GM18520 (cell line): ENCODE measurements around the gene NCAM1.

Source experiments
- ATAC-seq: cut with Tn5 transposase; IDR thresholded peaks from one replicate; pipeline ENCODE4 v1.9.1; 2021; ENCODE audit not compliant: unreplicated experiment

NCAM1 gene

DNA sequence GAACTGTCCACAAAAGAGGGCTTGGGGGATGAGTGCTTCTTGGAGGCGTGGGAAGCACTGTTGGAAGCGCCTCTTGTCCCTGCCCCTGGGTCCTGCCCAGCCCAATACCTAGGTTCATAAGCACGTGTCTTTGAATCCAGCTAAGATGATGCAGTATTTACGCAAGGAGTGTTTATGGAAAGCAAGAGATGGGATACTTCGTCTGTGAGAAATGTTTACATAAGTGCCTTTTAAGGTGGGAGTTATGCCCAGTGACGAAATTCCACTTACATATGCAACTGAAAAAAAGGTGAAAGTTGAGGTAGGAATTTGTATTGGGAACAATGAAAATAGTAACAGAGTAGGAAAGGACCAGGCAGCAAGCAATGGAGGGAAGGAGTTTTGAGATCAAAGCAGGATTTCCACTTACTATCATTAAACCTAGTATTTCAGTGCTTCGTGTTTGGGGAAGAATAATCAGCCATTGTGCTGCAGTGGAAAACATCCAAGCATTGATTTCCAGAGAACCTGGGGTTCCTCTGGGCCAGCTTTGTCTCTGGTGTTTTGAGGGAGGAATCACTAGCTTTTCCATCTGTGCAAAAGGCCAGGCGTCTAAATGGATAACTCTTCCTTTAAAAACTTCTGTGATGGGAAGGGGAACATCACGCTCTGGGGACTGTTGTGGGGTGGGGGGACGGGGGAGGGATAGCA is 237.9 kb downstream of the NCAM1 start:
- ATAC-seq, result no peak

DNA sequence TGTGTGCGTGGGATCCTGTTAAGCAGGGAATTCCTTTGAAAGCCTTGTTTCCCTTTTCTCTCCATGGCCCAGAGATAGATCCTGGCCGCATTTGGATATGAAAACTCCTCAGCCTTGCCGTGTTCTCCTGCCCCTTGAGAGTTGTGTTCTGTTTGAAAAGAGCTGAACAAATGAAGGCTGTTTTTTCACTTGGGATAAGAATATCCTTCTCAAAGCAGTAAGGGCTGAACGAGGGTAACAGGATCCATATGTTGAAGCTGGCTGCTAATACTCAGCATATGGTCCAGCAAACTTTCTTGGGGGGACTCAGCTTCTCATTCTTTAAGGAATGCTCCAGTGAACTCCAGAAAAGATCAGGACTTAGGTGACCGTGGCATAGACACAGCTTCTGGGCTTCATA is 238.6 kb downstream of the NCAM1 start:
- ATAC-seq, result no peak

DNA sequence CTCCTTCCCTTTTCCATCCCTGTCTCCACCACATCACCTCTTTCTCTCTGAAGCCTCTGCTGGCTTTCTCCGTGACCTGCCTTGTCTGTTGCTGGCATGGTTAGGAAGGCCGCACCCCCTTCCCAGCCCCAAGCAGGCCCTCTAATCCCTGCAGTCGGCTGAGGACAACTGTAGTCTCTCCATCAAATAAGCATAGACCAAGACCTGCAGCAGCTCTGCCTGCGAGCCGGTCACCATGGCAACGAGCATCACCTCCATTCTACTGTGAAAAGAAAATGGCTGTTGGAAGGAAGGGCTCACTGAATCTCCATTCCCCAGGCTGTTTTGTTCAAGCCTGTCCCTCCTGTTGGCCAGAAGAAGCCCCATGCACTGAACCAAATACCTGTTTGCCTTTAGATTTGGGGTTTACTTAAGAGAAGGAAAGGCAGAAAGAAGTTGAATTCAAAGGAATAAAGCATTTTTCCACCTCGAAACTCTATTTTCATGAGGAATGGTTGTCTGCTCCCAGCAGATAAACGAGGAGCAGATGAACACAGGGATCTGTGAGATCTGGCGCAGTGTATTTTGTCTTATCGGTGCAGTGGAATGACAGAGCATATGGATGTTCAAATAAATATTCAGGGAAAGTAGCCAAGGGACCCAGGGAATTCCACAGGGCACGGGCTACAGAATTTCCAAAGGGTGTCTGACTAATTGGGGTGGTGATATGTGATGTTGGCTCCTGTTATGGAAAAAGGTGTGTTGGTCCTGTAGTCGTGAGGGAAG is 240.0 kb downstream of the NCAM1 start:
- ATAC-seq, result no peak

DNA sequence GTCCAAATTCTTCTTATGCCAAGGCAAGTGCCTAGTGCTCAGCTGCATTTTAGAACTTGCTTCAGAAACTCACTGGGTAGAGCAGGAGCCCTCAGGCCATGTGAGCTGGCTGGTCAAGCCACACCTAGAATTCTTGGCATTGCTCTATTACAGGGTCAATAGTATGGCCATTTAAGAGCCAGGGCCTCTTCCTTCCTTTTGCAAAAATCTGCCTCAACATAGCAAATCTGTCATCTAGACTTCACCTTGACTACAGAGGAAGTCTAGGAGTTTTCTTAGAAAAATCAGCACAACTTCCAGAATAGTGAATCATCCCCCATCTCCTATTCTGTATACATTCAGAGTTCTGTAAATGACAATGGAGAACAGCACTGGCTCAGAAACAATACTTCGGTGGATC is 241.2 kb downstream of the NCAM1 start:
- ATAC-seq, result no peak

DNA sequence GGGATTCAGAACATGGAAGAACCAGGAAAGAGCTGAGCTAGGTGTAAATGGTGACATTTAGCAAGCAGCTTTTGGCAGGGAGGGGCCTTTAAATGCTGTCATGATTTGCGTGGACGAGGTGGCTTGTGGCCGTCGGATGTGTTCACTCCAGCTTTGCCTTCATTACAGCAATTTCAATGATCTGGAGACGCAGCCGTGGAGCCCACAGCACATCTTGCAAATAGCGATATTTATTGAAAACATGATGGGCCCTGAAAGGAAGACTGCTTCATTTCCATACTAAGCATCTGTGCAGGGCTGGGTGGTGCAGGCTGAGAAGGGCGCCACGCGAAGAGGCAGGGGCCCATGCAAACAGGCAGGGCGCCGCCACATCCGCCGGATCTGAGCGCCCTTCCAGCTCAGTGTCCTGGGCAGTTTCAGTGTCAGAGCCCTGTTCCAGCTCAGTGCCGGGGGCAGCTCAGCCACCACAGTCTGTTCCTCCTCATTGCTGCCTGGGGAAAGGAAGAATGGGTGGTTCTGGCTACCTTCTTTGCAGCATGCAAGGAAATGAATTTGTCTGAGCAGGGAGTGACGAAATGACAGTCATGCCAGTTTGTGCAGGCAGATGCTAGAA is 242.0 kb downstream of the NCAM1 start:
- no peak for ATAC-seq

DNA sequence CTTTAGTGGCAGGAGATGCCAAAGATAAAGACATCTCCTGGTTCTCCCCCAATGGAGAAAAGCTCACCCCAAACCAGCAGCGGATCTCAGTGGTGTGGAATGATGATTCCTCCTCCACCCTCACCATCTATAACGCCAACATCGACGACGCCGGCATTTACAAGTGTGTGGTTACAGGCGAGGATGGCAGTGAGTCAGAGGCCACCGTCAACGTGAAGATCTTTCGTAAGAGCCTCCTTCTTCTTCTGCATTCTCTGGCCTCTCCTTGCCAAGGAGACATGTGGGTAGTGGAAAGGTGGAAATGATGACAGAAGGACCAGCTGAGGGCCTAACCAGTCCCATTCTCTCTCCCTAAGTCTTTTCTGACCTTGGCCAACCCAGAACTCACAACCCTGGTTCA is 243.1 kb downstream of the NCAM1 start:
- ATAC-seq, result no peak

DNA sequence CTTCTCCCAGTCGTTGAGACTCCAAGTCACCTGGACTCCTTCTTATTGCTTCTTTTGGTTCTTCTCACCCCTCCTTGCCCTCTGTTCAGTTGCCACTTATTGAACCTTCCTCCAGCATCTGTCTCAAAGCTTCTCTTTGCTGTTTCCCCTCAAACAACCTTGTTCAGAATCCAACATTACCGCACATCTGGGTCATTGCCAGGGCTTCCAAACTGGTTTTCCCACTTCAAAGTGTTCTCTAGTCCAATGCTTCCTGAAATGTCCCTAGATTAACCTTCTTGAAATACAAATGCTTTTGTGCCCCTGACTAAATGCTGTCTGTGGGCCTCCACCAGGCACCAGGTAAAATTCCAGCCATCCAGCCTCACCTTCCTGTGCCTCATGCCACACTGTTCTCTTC is 252.3 kb downstream of the NCAM1 start:
- ATAC-seq, result no peak

DNA sequence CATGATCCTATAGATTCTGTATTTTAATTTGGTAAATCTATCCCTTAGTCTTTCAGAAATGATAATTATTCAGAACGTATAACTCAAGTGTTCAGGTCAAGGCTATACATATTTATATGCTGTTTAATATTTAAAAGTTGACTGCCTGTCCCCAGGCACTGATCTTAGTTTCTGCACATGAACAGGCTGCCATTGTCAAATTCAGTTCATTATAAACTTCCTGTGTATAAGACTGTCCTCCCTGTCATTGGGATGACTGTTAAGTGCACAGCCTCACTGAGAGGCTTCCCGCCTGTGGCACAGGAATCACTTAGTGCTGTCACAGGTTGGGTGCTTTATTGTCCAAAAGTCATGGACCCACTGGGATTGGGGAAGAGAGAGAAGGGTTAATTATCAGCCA is 261.0 kb downstream of the NCAM1 start:
- no peak for ATAC-seq

DNA sequence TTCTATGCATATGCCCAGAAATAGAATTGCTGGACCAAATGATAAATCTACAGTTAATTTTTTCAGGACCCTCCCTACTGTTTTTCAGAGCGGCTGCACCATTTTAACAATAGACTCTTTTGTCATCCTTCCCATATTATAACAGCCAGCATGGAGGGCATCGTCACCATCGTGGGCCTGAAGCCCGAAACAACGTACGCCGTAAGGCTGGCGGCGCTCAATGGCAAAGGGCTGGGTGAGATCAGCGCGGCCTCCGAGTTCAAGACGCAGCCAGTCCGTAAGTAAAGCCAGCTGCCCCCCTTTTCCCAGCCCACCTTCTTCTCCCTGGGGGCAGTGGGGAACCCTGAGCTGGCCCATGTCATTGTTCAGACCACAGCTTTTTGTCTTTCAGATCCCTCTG is 273.7 kb downstream of the NCAM1 start:
- ATAC-seq, result no peak

DNA sequence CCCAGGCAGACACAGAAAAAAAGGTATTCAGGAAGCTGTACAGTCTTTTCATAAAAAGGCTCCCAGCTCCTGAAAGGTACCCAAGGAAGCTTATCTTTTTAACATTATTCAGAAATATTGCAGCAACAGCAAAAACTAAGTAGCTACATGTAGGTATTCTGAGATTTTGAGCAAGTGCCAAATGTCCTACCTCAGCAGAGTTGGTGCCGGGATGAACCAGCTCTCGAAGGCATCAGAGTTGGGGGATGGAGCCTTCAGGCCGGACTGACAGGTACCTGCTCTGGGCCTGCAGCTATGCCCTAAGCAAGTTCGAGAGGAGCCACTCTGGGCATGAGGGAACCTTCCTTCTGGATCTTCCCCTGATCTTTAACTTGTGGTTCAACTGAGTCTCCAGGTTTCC is 276.0 kb downstream of the NCAM1 start:
- ATAC-seq, result no peak

DNA sequence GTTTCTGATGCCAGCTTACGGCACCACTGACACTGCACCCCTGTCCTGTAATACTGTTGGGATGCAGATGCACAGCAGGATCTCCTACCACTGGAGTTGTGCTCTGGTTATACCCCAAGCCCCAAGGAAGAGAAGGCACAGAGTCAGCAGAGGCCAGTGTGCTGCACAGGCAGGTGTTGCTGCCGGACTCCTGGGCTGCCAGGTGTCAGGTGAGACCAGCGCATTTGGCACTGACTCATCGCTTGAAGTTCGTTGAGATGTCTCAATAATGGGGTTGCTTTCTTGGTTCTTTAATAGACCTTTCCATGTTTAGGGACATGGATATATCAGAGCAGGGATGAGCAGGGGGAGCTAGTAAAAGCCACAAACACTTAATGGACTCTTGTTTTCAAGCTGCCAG is 277.5 kb downstream of the NCAM1 start:
- ATAC-seq, result no peak

DNA sequence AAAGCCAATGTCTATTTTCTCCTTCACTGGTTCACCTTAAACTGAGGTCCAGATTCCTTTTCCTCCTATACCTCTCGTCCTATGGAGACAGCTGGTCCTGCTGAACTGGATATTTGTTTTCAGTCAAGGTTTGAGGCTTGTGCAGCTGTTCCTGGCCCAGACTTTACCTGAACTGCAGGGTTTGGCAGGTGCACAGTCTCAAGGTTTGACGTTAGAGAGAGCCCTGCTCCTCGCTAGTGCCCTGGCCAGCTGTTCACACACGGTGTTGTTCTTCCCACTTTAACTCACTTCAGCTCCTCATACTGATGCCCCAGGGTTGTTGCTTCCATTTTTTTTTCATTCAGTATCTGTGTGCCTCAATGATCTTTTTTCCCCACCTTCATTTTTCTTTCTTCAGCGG is 279.2 kb downstream of the NCAM1 start:
- no peak for ATAC-seq

DNA sequence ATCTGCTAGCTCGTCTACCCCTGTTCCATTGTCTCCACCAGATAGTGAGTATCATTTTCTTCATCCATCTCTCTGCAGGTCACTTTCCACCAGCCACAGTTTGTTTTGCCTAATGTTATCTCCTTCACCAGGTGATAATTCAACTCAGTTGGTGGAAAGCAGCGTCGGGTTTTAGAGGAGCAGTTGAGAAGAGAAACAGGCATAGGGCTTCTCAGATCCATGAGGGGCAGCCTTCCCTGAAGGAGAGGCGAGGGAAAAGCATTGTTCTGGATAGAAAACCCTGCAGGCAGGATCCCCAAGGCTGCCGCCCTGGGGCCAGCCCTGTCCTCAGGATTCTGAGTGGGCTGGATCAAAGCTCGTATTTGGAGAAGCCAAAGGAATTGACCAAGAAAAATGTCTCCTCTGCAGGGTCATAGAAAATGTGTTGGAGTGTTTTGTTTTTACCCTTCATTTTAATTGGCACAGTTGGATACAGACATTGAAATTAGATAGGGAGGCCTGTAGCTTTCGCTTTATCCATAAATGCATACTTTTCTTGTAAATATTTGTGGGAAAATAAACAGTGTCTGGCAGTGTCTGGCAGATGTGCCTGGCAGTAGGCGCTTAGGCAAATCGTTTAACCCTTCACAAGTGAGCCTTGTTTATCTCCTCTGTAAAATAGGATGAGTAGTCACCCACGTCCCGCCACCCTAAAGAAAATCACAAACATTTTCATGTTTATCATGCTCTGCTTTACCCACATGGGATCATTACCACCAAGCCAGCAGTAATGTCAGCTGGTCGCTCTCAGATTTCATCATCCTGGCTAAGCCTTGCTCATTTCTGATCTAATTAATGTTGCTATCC is 279.8 kb downstream of the NCAM1 start:
- no peak for ATAC-seq

DNA sequence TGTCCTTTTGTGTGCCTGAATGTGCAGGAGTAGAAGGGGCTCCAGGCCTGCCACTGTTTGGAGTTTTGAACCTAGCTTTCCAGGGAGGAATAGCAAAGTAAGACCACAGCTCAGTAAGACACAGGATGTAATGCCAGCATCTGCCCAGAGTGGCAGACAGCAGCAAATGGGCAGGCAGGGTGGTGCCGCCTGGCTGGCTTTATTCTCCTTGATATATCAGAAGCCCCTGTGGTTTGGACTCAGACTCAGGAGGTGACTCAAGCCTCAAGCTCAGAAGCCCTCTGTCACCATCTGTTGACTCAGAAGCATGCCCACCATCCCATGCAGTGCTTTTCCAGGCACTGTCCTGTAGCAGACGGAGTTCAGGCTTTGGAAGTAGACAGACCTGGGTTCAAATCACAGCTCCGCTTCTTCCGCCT is 280.4 kb downstream of the NCAM1 start:
- no peak for ATAC-seq

DNA sequence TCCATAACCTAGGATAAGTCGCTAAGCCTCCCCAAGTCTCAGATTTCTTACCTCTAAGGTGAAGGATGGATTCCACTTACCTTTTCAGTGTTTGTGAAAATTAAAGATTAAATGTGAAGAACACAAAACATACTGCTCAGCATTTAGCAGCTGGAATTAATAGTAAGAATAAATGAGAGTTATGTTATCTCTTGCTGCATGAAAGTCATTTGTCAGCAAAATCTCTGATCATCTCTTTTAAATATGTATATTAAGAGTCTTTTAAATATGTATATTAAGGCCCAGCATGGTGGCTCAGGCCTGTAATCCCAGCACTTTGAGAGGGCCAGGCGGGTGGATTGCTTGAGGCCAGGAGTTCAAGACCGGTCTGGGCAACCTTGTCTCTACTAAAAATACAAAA is 280.8 kb downstream of the NCAM1 start:
- no peak for ATAC-seq

DNA sequence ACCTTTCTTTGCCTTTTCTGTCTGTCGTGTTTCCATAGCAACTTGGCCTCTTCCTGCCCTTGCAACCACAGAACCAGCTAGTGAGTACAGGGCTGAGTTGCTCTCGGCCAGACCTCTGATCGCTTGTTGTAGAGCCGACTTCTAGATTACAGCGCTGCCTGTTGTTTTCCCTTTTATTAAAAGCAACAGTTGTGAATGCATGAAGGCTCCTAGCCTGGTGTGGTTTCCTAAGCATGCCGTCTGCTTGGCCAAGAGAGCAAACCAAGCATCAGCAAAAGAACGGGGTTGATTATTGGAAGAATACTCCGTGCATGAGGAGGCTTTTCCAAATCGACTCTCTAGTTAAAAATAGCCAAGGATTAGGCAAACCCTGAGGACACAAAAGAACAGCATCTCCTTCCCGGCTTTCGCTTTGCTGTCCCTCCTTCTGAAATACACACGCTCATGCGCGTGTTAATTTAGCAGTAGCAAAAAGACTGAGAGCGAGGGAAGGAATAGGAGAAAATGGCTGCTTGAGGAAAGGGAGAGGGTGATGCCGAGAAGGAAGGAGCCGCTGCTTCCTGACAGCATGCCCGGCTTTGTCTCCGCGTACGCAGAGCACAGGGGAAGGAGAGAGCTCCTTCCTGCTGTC is 281.7 kb downstream of the NCAM1 start:
- no peak for ATAC-seq

DNA sequence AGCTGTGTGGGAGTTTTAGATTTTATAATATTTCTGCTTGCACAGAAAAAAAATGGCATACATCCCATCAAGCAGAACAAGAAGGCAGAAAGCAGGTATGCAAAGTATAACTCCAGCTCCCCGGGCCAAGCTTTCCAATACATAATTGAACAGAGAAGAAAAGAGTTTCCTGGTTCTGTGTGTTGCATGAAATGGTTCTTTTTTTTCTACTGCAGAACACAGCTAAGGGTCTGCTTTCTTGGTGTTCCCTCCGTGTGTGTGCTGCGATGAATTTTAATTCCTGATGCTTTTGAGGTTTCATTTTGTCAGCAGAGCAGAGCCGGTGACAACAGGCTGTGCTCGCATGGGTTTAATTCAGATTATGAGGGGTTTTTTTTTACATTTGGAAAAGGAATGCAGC is 282.5 kb downstream of the NCAM1 start:
- no peak for ATAC-seq

DNA sequence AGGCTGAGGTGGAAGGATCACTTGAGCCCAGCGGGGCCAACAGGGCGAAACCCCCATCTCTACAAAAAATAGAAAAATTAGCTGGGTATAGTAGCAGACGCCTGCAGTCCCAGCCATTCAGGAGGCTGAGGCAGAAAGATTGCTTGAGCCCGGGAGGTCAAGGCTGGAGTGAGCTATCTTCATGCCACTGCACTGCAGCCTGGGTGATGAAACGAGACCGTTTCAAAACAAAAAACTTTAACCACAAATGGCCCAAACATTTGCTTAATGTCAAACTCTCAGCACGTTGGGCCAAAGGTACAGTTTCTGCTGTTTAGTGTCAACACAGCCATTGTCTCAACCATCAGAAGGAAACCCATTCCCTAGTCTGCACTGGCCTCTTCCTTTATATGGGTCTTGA is 284.0 kb downstream of the NCAM1 start:
- no peak for ATAC-seq

DNA sequence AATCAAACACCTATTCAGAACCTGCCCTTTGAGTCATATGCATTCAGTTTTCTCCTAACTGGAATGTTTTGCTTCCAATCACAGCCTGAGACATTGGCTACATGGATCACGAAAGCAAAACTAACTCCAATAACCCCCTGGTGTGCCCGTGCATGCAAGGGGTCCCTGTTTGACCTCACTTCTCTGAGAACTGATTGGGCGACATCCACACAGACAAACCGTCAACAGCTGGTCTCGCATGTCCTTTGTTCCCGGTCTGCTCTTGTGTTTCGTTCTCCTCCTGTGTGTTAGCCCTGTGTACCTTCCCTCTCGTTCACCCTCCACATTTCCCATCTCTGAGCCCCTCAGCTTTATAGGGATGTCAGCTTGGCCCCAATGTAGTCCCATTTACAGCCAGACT is 286.0 kb downstream of the NCAM1 start:
- no peak for ATAC-seq

DNA sequence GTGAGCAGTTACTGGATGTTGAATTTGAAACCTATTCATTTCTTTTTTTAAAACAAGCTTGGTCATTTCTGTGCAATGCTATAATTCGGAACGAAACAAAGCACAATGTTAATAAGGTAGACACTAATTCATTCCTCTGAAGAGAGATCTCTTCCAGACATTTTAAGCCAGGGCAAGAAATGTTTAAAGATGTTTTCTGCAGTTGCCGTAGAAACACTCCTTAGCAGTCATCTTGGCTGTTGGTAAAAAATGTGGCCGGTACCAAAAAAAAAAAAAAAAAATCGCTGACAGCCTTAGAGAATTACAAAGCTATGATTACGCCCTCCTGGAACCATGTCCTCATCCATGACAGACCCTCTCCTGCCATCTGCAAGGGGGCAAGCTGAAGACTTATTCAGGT is 286.7 kb downstream of the NCAM1 start:
- no peak for ATAC-seq
